Measurements from ENCODE around the gene LMCD1. TPM values are rescaled to one million over a fixed set of nuclear protein-coding genes. Genes with fewer than 3 reads are reported as not detected.

Gene LMCD1
- total and polyA plus RNA-seq, 9 donors, result 42.1 to 146 (median 127) TPM

DNA sequence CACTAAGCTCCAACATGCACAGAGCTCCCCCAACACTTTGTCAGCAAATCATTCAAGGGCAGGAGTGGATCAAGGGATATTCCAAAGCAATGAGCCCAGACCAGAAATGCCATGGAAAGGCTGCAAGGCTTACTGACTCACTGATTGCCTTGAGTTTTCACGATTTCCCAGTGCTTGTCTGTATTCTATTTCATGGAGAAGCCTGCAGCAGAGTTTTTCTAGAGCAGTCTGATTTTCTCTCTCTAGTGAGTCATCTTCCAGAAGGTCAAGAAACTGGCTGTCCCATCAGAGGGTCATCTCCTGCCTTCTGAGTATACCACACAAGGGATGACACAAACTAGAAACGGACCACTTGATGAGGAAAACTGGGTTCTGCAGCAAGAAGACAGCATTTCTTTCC is 16.5 kb downstream of the LMCD1 start:
- H3K27ac ChIP-seq, result no peak overlapping the region
- intact Hi-C loops (cut with DNase I), result loop anchor here in 1 of 4 donors (10.0 kb wide), 1 partner anchor 57 kb away; no protein-coding TSS in a partner anchor
- no peak overlapping the region for H3K4me3 ChIP-seq
- peaks cover 16% of the 10 kb centered on the region for H3K4me1 ChIP-seq (ENCODE audit: insufficient read depth)
- H3K9me3 ChIP-seq, result no peaks in the 10 kb centered on the region
- DNase-seq, result no peak
- no peaks in the 10 kb centered on the region for H3K27me3 ChIP-seq
- no peaks in the 10 kb centered on the region for H3K36me3 ChIP-seq
- WGBS, 3 donors, result 59 to 79% (median 63%) methylated on average over 2 of the region's 2 CpGs
- no peak for TF ChIP-seq CTCF (IDR thresholded peaks at IDR 0.05)

DNA sequence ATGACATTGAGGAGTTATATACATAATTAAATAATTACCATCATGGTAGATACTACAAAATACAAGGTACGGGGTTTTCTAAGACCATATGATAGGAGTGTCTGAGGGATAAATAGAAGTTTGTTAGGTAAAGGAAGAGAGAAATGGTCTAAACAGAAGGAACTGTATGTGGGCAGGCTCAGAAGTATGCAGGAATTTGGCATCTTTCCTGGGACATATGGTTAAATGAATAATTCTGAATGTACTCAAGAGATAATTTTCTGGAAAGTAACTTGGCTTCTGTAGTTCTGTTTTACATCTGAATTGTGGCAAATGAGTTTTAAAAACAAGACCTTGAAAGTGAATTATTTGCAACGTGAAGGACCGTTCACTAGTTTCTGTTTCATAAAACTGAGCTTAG is 17.5 kb downstream of the LMCD1 start:
- Histone ChIP-seq H3K9me3 (no peaks in the 10 kb centered on the region), H3K36me3 (no peaks in the 10 kb centered on the region), H3K27ac (peak overlapping the region in 1 of 2 donors; percentile 58), H3K4me1 (ENCODE audit: insufficient read depth) (peaks cover 16% of the 10 kb centered on the region), H3K4me3 (no peak overlapping the region), H3K27me3 (no peaks in the 10 kb centered on the region)
- TF ChIP-seq CTCF (IDR thresholded peaks at IDR 0.05) (no peak), EP300 (IDR thresholded peaks at IDR 0.05) (no peak), POLR2A (IDR thresholded peaks at IDR 0.05) (no peak)
- intact Hi-C loops (cut with DNase I), result loop anchor here in 1 of 4 donors (10.0 kb wide), 1 partner anchor 56 kb away; no protein-coding TSS in a partner anchor
- 25 to 37% (median 30%) methylated on average over 3 of the region's 3 CpGs for WGBS, 3 donors
- no peak for DNase-seq

GRCh38 chr3:8519774-8520448 is 18.3 kb downstream of the LMCD1 start:
- intact Hi-C loops (cut with DNase I), result loop anchor here in 1 of 4 donors (10.0 kb wide), 1 partner anchor 55 kb away; no protein-coding TSS in a partner anchor
- 21 to 25% (median 25%) methylated on average over 2 of the region's 2 CpGs for WGBS, 3 donors

DNA sequence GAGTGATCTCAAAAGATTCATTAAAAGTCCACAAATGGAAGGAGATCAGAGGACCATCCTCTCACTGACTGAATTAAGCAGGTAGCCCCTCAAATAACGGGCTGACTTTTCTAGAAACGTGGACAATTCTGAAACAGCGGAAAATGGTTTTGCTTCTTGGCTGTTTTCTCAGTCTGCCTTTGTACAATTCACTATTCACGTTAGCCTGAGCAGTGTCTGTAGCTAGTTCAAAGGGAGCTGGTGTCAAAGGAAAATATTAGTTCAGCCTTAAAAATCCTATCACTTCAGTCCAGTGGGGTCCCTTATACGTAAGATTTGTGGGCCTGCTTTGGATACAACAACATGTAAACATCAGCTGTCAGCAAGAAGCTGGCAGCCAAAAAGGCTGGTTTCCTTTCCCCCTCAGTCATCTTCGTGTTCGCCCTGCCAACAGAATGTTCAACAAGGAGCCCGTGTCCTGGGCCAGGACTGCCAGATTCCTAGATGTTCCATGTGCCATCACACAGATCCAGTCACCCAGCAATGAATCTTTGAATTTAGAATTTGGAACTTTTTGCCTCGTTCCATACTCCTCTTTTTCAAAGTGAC is 19.3 kb downstream of the LMCD1 start:
- Histone ChIP-seq H3K27me3 (no peaks in the 10 kb centered on the region), H3K4me3 (no peak overlapping the region), H3K27ac (no peak overlapping the region), H3K36me3 (no peaks in the 10 kb centered on the region), H3K9me3 (no peaks in the 10 kb centered on the region), H3K4me1 (ENCODE audit: insufficient read depth) (peaks cover 11% of the 10 kb centered on the region)
- 75 to 91% (median 87%) methylated on average over 9 of the region's 9 CpGs for WGBS, 3 donors
- no peak for DNase-seq
- intact Hi-C loops (cut with DNase I), result no loop called here
- TF ChIP-seq CTCF (IDR thresholded peaks at IDR 0.05) (no peak), EP300 (IDR thresholded peaks at IDR 0.05) (no peak), POLR2A (IDR thresholded peaks at IDR 0.05) (no peak)

More at GRCh38 chr3:8519774-8520448, 18.3 kb downstream of the LMCD1 start:
- no peak for TF ChIP-seq CTCF (IDR thresholded peaks at IDR 0.05)
- TF ChIP-seq POLR2A (IDR thresholded peaks at IDR 0.05), result no peak
- no peak for TF ChIP-seq EP300 (IDR thresholded peaks at IDR 0.05)
- Histone ChIP-seq H3K36me3 (no peaks in the 10 kb centered on the region), H3K4me1 (ENCODE audit: insufficient read depth) (peaks cover 16% of the 10 kb centered on the region), H3K27me3 (no peaks in the 10 kb centered on the region), H3K4me3 (no peak overlapping the region), H3K9me3 (no peaks in the 10 kb centered on the region), H3K27ac (peak overlapping the region in 1 of 2 donors; percentile 58)
- no peak for DNase-seq
